Measurements from ENCODE around the gene MYH6.
"Not testable (repeated sequence)": the region's sequence is repeated elsewhere in the genome, so short reads cannot be mapped to it uniquely, and the experiment has no call there.

The MYH6 gene

GRCh38 chr14:23436327-23437132, 28.5 kb upstream of the MYH6 start:
- no peak for DNase-seq (ENCODE audit: extremely low read depth in 1 of 2, low read depth in 1 of 2)

- no peak for DNase-seq (ENCODE audit: extremely low read depth in 1 of 2, low read depth in 1 of 2)
These were observed 27.7 kb upstream of the MYH6 start, which contains the start of gene MYH7 for GRCh38 chr14:23435543-23436326. TSS of gene MYH7 (minus strand) at chr14:23435660. CDS start at chr14:23433732, 1,928 bp downstream.

- no peak for DNase-seq (ENCODE audit: extremely low read depth in 1 of 2, low read depth in 1 of 2)
These were observed 26.6 kb upstream of the MYH6 start for GRCh38 chr14:23434488-23435222.

- no peak for DNase-seq (ENCODE audit: extremely low read depth in 1 of 2, low read depth in 1 of 2)
These were observed 25.4 kb upstream of the MYH6 start for GRCh38 chr14:23433457-23433856.

GRCh38 chr14:23432946-23433345, 24.9 kb upstream of the MYH6 start:
- DNase-seq (ENCODE audit: extremely low read depth in 1 of 2, low read depth in 1 of 2), result no peak

GRCh38 chr14:23432102-23432925, 24.2 kb upstream of the MYH6 start:
- no peak for DNase-seq (ENCODE audit: extremely low read depth in 1 of 2, low read depth in 1 of 2)

GRCh38 chr14:23431486-23431885, 23.4 kb upstream of the MYH6 start:
- no peak for DNase-seq (ENCODE audit: extremely low read depth in 1 of 2, low read depth in 1 of 2)

- no peak for DNase-seq (ENCODE audit: extremely low read depth in 1 of 2, low read depth in 1 of 2)
These were observed 22.6 kb upstream of the MYH6 start for GRCh38 chr14:23430723-23431085.

- DNase-seq (ENCODE audit: extremely low read depth in 1 of 2, low read depth in 1 of 2), result no peak
These were observed 22.1 kb upstream of the MYH6 start for GRCh38 chr14:23430016-23430722.

- no peak for DNase-seq (ENCODE audit: extremely low read depth in 1 of 2, low read depth in 1 of 2)
These were observed 20.8 kb upstream of the MYH6 start for GRCh38 chr14:23428686-23429495.

GRCh38 chr14:23425798-23426197, 17.7 kb upstream of the MYH6 start:
- DNase-seq (ENCODE audit: extremely low read depth in 1 of 2, low read depth in 1 of 2), result not testable (repeated sequence)

GRCh38 chr14:23425169-23425568, 17.1 kb upstream of the MYH6 start:
- DNase-seq (ENCODE audit: extremely low read depth in 1 of 2, low read depth in 1 of 2), result no peak

- no peak for DNase-seq (ENCODE audit: extremely low read depth in 1 of 2, low read depth in 1 of 2)
These were observed 15.6 kb upstream of the MYH6 start for GRCh38 chr14:23423657-23424056.

- DNase-seq (ENCODE audit: extremely low read depth in 1 of 2, low read depth in 1 of 2), result no peak
These were observed 13.5 kb upstream of the MYH6 start for GRCh38 chr14:23421594-23421993.

GRCh38 chr14:23419646-23420045, 11.6 kb upstream of the MYH6 start:
- not testable (repeated sequence) for DNase-seq (ENCODE audit: extremely low read depth in 1 of 2, low read depth in 1 of 2)

GRCh38 chr14:23418021-23418420, 9.9 kb upstream of the MYH6 start:
- no peak for DNase-seq (ENCODE audit: extremely low read depth in 1 of 2, low read depth in 1 of 2)

GRCh38 chr14:23417269-23417668, 9.2 kb upstream of the MYH6 start:
- not testable (repeated sequence) for DNase-seq (ENCODE audit: extremely low read depth in 1 of 2, low read depth in 1 of 2)

GRCh38 chr14:23416801-23417200, 8.7 kb upstream of the MYH6 start:
- no peak for DNase-seq (ENCODE audit: extremely low read depth in 1 of 2, low read depth in 1 of 2)

Data from activated CD8-positive, alpha-beta memory T cell treated with anti-CD3 and anti-CD28 coated beads for 1 hour (primary cell).